NCI-H128 (cell line): ENCODE results near the gene KRTAP4-3.
"Not testable (repeated sequence)": the region's sequence is repeated elsewhere in the genome, so short reads cannot be mapped to it uniquely, and the experiment has no call there.

ENCODE experiments used
- DNase-seq: peaks from one replicate; lab custom pipeline; 2025; ENCODE audit not compliant: unreplicated experiment; lab: John Stamatoyannopoulos, UW

The KRTAP4-3 gene

GRCh38 chr17:41168121-41168520 is at the start of gene KRTAP4-3:
Gene KRTAP4-3, minus strand, starts transcription at chr17:41168221. Its CDS starts 49 bp downstream, at chr17:41168172.
- DNase-seq = no peak

GRCh38 chr17:41215681-41216080 is 47.7 kb upstream of the KRTAP4-3 start:
- no peak for DNase-seq

DNA sequence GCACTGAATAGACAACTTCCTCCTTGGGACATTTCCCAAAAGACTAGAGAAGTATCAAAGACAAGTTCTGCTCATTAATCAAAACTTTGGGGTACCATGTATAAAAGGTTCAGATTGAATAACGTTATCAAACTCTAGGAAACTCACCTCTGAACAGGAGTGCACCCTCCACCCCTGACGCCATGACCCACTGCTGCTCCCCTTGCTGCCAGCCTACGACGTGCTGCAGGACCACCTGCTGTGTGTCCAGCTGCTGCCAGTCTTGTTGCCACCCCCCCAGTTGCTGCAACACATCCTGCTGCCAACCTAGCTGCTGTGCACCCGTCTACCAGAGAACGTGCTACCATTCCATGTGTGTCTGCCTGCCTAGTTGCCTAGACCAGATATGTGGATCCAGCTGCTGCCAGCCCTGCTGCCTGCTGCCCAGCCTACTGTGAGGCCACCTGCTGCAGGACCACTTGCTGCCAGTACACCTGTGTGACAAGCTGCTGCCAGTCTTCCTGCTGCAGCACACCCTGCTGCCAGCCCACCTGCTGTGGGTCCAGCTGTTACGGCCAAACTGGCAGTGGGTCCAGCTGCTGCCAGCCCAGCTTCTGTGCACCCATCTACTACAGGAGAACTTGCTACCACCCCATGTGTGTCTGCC is 44.6 kb upstream of the KRTAP4-3 start:
- DNase-seq = no peak

DNA sequence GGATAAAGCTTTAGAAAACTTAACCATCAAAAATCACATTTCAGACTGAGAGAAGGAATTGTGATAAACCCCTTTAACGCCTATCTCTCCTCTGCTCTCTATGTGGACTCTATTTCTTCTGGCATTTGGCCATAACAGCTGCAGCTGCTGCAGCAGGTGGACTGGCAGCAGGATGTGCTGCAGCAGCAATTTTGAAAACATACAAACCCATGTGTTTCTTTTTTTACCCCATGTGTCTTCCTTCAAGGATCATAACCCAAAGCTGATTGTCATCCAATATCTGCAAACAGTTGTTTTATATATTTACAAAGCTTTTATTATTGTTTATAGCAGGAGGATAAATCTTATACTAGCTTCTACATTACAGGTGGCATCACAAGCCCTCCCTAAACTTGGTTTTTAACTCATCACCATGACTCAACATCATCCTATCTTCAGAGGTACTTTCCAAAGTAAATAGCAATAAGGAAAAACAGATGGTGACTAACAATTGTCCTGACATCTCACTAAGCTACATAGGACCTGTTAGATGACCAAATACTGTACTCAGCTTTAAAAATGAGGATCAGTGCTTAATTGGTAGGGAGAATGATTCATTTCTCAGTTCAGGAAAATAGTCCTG is 43.9 kb upstream of the KRTAP4-3 start:
- no peak for DNase-seq

DNA sequence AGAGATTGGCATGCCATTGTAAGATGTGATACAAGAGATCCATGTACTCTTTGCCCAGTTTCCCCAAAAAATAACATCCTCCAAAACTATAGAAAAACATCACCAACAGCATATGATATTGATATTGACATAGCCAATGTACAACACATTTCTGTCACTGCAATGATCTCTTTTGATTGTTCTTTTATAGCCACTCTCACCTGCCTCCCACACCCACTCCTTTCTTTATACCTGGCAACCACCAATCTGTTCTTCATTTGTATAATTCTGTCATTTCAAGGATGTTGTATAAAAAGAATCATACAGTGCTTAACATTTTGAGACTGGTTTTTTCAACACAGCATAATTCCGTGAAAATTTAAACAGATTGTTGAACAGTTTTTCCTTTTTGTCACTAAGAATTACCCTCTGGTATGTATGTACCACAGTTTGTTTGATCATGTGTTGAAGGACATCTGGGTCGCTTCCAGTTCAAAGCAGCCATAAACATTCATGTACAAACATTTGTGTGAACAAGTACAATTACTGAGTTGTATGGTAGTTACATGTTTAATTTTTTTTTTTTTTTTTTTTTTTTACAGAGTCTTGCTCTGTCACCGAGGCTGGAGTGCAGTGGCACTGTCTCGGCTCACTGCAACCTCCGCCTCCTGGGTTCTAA is 31.5 kb upstream of the KRTAP4-3 start:
- DNase-seq = no peak

GRCh38 chr17:41196068-41196467 is 28.0 kb upstream of the KRTAP4-3 start:
- DNase-seq = no peak

DNA sequence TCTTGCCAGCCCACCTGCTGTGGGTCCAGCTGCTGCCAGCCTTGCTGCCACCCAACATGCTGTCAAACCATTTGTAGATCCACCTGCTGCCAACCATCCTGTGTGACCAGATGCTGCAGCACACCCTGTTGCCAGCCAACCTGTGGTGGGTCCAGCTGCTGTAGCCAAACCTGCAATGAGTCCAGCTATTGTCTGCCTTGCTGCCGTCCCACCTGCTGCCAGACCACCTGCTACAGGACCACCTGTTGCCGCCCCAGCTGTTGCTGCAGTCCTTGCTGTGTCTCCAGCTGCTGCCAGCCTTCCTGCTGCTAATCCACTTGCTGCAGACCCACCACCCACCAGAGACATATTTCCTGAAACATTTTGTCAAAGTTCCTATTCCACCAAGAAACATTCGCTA is 22.3 kb upstream of the KRTAP4-3 start:
- DNase-seq = no peak

- not testable (repeated sequence) for DNase-seq
Measured at GRCh38 chr17:41189837-41190318, 21.9 kb upstream of the KRTAP4-3 start, which contains the start of gene KRTAP9-1. Gene KRTAP9-1, plus strand, starts transcription at chr17:41189887. Its CDS starts 0 bp downstream, at chr17:41189887.

DNA sequence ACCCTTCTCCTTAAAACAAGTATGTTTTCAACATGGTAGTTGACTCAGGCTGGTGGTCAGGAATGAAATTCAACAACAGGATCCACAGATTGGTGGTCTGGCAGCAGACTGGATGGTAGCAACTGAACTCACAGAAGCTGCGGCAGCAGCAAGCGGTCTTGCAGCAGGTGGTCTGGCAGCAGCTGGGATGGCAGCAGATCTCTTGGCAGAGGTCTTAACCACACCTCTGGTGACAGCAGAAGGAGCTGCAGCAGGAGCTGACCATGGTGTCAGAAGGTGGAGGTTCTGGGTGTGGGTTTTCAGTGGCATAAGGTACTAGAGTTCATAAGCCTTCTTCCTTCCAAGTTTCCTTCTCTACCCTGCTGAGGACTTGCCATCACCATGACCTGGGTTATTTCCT is 18.9 kb upstream of the KRTAP4-3 start:
- no peak for DNase-seq

- no peak for DNase-seq
Measured at GRCh38 chr17:41185001-41185400, 17.0 kb upstream of the KRTAP4-3 start.

GRCh38 chr17:41184480-41184961 is 16.5 kb upstream of the KRTAP4-3 start, which contains the start of gene KRTAP4-1:
Gene KRTAP4-1, minus strand, starts transcription at chr17:41184911. Its CDS starts 57 bp downstream, at chr17:41184854.
- DNase-seq = no peak

DNA sequence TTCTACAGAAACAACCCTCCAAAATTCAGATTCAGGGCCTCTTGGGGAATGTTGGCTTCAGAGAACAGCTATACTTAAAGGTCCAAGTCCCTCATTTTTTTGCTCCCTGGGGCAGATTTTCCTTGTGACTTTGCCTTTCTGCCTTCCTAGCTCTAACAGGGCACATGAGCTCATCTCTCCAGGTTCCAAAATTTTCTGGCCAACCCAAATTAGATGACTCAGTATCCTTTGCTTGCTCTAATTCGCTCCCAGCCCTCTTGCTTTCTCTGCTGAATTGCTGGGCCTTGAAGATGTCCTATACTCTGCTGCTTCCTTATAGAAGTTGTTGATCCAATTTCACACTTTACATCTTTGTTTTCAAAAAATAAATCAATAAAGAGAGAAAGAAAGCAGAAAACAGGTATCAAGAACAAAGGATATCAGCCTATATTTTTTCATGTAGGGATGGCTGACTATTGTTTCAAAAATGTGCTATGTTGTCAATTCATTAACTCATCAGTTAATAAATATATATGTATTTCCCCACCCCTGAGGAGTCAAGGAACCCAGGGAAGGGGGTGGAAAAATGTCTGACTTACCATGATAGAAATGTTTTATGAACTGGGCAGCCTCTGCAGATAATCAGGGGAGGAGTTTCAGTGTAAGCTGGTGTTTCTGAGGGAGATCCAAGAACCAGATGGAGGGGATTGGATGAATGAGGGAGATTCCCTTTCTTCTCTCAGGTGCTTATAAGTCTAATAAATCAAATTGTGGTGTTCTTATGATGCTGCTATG is 11.0 kb upstream of the KRTAP4-3 start:
- DNase-seq = no peak

DNA sequence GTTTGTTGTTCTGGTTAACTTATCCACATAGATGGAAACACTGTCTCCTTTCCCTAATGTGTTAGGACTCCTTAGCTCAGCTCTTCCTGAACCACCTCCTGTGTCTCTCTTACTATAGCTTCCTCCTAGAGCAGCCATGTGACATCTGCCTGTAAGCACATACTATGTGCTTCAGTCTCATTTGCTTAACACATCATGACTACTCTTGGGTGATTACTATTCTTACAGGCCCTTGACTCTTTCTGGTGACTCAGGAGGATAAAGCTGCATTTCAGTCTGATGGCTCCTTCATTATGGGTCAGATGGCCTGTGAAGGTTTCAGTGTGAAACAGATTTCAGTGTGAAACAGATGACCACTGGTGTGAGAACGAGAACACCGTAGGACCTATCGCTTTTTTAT is 10.3 kb upstream of the KRTAP4-3 start:
- no peak for DNase-seq

- no peak for DNase-seq
Measured at GRCh38 chr17:41177727-41178271, 9.8 kb upstream of the KRTAP4-3 start, which contains the start of gene KRTAP4-2. Gene KRTAP4-2, minus strand, starts transcription at chr17:41178221. Its CDS starts 57 bp downstream, at chr17:41178164.

DNA sequence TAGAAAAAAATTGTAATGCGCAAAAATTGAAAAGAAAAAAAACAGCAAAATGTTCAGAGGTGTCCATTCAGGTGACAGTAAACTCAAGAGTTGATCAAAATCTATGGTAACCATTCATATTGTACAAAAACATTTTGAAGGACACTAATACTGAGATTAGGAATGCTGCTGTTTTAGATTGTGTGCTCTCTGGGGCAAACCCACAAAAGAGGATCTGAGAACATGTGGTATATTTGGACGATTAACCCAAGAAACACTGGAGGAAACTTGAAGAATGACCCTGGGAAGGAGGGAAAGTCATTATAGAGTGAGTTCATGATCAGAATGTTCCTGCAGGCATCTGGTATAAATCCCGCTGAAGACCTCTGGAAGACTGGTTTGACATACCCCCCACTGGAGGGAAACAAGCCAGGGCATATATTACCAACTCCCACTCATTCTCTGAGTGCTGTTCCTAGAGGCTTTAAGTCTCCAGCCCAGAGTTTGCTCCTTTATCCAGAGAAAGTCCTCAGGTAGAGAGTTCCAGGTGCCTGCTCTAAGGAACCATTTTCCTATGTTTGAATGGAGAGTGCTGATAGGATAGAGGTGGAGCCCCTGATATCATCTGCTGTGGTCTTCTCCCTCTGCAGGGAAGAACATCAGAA is 8.8 kb upstream of the KRTAP4-3 start:
- DNase-seq = no peak

- DNase-seq = no peak
Measured at GRCh38 chr17:41171886-41172285, 3.9 kb upstream of the KRTAP4-3 start.

DNA sequence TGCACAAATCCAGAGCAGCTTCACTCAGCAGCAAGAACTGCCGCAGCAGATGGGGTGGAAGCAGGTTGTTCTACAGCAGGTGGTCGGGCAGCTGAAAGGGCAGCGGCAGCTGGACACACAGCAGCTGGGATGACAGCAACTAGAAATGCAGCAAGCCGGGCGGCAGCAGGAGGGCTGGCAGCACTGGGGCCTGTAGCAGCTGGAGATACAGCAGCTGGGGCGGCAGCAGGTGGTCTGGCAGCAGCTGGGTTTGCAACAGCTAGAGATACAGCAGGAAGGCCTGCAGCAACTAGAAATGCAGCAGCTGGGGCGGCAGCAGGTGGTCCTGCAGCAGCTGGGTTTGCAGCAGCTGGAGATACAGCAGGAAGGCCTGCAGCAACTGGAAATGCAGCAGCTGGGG is 460 bp downstream of the KRTAP4-3 start:
- no peak for DNase-seq

DNA sequence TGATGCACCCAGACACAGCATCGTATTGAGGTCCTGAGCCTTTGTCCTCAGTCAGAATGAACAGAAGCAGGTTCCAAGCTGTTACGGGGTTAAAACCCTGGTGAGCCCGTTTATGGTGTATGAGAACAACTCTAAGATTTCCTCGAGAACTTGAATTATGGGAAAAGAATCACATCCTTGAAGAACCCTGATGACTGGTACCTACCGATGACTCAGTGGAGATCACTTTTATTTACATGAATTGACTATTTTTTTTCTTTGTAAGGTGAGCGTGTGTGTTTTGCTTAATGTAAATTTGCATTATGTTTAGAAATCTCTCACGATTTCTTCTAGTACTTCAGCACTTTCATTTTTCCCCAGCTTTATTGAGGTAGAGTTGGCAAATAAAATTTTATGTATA is 4.2 kb downstream of the KRTAP4-3 start:
- DNase-seq = no peak

DNA sequence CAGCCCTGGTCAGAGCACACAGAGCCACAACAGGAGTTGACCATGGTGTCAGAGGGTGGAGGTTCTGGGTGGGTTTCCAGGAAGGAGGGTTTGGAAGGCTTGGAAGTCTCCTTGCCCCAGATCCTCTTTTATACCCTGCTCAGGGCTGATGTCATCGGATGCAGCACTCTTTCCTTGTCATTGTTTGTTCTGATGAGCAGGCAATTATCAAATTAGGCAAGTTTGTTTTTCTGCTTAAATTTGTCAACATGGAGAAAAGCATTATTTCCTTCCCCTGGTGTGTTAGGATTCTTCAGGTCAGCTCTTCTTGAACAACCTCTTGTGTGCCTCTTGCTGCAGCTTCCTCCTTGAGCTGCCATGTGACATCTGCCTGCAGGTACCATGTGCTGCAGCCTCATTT is 7.4 kb downstream of the KRTAP4-3 start, which contains the start of gene KRTAP4-4:
Gene KRTAP4-4 (minus strand): TSS at position 101 of the 400 bp plus-strand sequence. CDS start 57 bp downstream, at position 44.
- DNase-seq = no peak

GRCh38 chr17:41160190-41160589 is 7.8 kb downstream of the KRTAP4-3 start:
- DNase-seq = not testable (repeated sequence)
